GM23338 (cell line): ENCODE data around the gene PLEKHH3. TPM values are rescaled to one million over a fixed set of nuclear protein-coding genes. Genes with fewer than 3 reads are reported as not detected.

Experiments
- ATAC-seq: fragments of 200-7000 bp; cut with Tn5 transposase; 3 replicates; pipeline ENCODE4 v1.9.1; 2020
- DNase-seq: peaks from one replicate; pipeline ENCODE4 v3.0.0-alpha.2; 2015; ENCODE audit warnings: low spot score
- H2AFZ ChIP-seq: fragments of 200-600 bp; sonication (generic); 2 replicates; pipeline ENCODE4 v1.8.0; 2016; ENCODE audit warnings: antibody characterized with exemption, mild to moderate bottlenecking, moderate library complexity
- H3F3A ChIP-seq: fragments of 200-600 bp; sonication (generic); replicated peaks from 2 replicates; pipeline ENCODE4 v1.8.0; 2017; ENCODE audit warnings: antibody characterized with exemption, mixed run types, low read depth
- H3K27ac ChIP-seq: fragments of 200-600 bp; sonication (generic); 2 replicates; pipeline ENCODE4 v1.6.1; 2016; ENCODE audit warnings: low read depth
- H3K27me3 ChIP-seq: fragments of 200-600 bp; sonication (generic); 2 replicates; pipeline ENCODE4 v1.8.0; 2016; ENCODE audit warnings: mild to moderate bottlenecking, mixed run types, moderate library complexity; ENCODE audit not compliant: insufficient read depth
- H3K36me3 ChIP-seq: fragments of 200-600 bp; sonication (generic); 2 replicates; pipeline ENCODE4 v1.8.0; 2016; ENCODE audit warnings: mild to moderate bottlenecking; ENCODE audit not compliant: insufficient read depth
- H3K4me1 ChIP-seq: fragments of 200-600 bp; sonication (generic); 2 replicates; pipeline ENCODE4 v1.8.0; 2016; ENCODE audit warnings: mild to moderate bottlenecking, moderate library complexity; ENCODE audit not compliant: insufficient read depth
- H3K4me2 ChIP-seq: fragments of 200-600 bp; sonication (generic); 2 replicates; pipeline ENCODE4 v1.7.1; 2017; ENCODE audit warnings: mixed run types
- H3K4me3 ChIP-seq: fragments of 200-600 bp; sonication (generic); 2 replicates; pipeline ENCODE4 v1.6.1; 2016; ENCODE audit warnings: mixed run types
- H3K79me2 ChIP-seq: fragments of 200-600 bp; sonication (generic); replicated peaks from 2 replicates; pipeline ENCODE4 v1.8.0; 2017; ENCODE audit warnings: mild to moderate bottlenecking; ENCODE audit not compliant: insufficient read depth
- H3K9me2 ChIP-seq: fragments of 200-600 bp; sonication (generic); 2 replicates; pipeline ENCODE4 v1.8.0; 2017; ENCODE audit not compliant: insufficient read depth
- H4K20me1 ChIP-seq: fragments of 200-600 bp; sonication (generic); replicated peaks from 2 replicates; pipeline ENCODE4 v1.8.0; 2017; ENCODE audit warnings: mild to moderate bottlenecking; ENCODE audit not compliant: insufficient read depth
- H3K27ac Mint-ChIP-seq: 2 replicates; pipeline ENCODE4 v1.8.0; 2020; ENCODE audit warnings: inconsistent platforms, mild to moderate bottlenecking, moderate library complexity, mixed read lengths
- H3K27me3 Mint-ChIP-seq: 3 replicates; pipeline ENCODE4 v1.8.0; 2022; ENCODE audit warnings: low read depth, mild to moderate bottlenecking, moderate library complexity, mixed read lengths, inconsistent platforms; ENCODE audit not compliant: insufficient read depth, poor library complexity
- H3K36me3 Mint-ChIP-seq: 3 replicates; pipeline ENCODE4 v1.8.0; 2021; ENCODE audit warnings: low read depth, mild to moderate bottlenecking, inconsistent platforms, moderate library complexity, mixed read lengths
- H3K4me1 Mint-ChIP-seq: 3 replicates; pipeline ENCODE4 v1.8.0; 2020; ENCODE audit warnings: mild to moderate bottlenecking, inconsistent platforms, mixed read lengths
- H3K4me3 Mint-ChIP-seq: 3 replicates; pipeline ENCODE4 v1.8.0; 2021; ENCODE audit warnings: moderate library complexity, mild to moderate bottlenecking, inconsistent platforms, mixed read lengths
- H3K9me3 Mint-ChIP-seq: 3 replicates; pipeline ENCODE4 v1.8.0; 2020; ENCODE audit warnings: moderate library complexity, mild to moderate bottlenecking, inconsistent platforms, mixed read lengths
- EZH2 ChIP-seq: fragments of 200-600 bp; sonication (generic); IDR thresholded peaks from one replicate; pipeline ENCODE4 v1.8.0; 2017; ENCODE audit warnings: antibody characterized with exemption, mild to moderate bottlenecking, low read depth; ENCODE audit not compliant: unreplicated experiment
- EZH2phosphoT487 ChIP-seq: fragments of 200-600 bp; sonication (generic); IDR thresholded peaks from one replicate; pipeline ENCODE4 v1.8.1; 2018; ENCODE audit warnings: antibody characterized with exemption; ENCODE audit not compliant: unreplicated experiment
- JUNB ChIP-seq: IDR thresholded peaks from one replicate; pipeline ENCODE4 v1.6.1; 2016; ENCODE audit warnings: antibody characterized with exemption; ENCODE audit not compliant: unreplicated experiment
- NANOG ChIP-seq: IDR thresholded peaks from 2 replicates; pipeline ENCODE4 v1.6.1; 2016; ENCODE audit warnings: antibody characterized with exemption, borderline replicate concordance
- POLR2AphosphoS5 ChIP-seq: IDR thresholded peaks from 2 replicates; pipeline ENCODE4 v1.6.1; 2016; ENCODE audit warnings: antibody characterized with exemption, low read depth
- polyA plus RNA-seq: library from polyadenylated mRNA; unstranded; fragments of >200 nt; fragmentation: Nextera tagmentation; extraction: Ambion mirVana; gene quantifications from 2 replicates; pipeline ENCODE4 v1.2.1, GENCODE V29; 2016
- total RNA-seq: library from RNA; depleted of rRNA; stranded (reverse); fragments of >200 nt; shearing (Covaris generic); gene quantifications from 2 replicates; pipeline ENCODE4 v1.2.3, GENCODE V29; 2014
- TF ChIP-seq, protein P1 (sequence below): IDR thresholded peaks from 2 replicates; pipeline ENCODE4 v1.6.1; 2016; ENCODE audit warnings: antibody characterized with exemption
- TF ChIP-seq, protein P2 (sequence below): fragments of 250-450 bp; sonication (Bioruptor Pico); IDR thresholded peaks from 2 replicates; pipeline ENCODE4 v1.5.0; 2020; ENCODE audit warnings: mild to moderate bottlenecking, moderate library complexity

Gene PLEKHH3
- total and polyA plus RNA-seq, 2 experiments from 2014 or later = 10.9 to 24.2 TPM

DNA sequence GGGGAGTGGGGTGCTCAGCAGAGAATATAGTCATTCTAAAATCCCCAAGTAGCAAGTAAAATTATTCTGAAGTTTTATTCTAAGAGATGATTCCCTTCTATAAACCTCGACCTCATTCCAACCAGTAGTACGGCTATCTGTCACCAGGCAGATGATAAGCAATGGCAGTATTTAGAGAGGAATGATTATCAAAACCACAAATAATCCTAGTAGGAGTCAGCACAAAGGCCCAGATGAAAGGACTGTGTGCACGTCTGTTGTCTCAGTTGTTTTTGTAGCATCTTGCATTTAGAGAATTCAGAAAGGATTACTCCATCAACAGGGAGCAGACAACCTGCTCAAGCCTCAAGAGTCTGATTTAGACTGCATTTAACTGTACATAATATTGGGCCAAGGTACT, 46.8 kb upstream of the PLEKHH3 start:
- Mint-ChIP-seq H3K4me1 (no peaks in the 10 kb centered on the region), H3K9me3 (no peaks in the 10 kb centered on the region), H3K27ac (no peak overlapping the region), H3K36me3 (peaks cover 32% of the 10 kb centered on the region), H3K4me3 (no peak overlapping the region), H3K27me3 (no peaks in the 10 kb centered on the region)
- Histone ChIP-seq H3K27me3 (no peaks in the 10 kb centered on the region), H3K4me1 (no peaks in the 10 kb centered on the region), H3K4me2 (no peak overlapping the region), H3K4me3 (no peak overlapping the region), H3K36me3 (peaks cover 6% of the 10 kb centered on the region), H4K20me1 (0 out of 2 replicates have a peak, but pooled peaks cover 6% of the 10 kb centered on the region), H3F3A (no peaks in the 10 kb centered on the region), H3K27ac (no peak overlapping the region), H3K9me2 (no peaks in the 10 kb centered on the region), H2AFZ (no peak overlapping the region), H3K79me2 (no peaks in the 10 kb centered on the region)
- DNase-seq (no peak), ATAC-seq (no peak)
- TF ChIP-seq EZH2phosphoT487 (no peak), JUNB (no peak), NANOG (no peak), POLR2AphosphoS5 (no peak), EZH2 (no peak)
- TF ChIP-seq, protein P1, sequence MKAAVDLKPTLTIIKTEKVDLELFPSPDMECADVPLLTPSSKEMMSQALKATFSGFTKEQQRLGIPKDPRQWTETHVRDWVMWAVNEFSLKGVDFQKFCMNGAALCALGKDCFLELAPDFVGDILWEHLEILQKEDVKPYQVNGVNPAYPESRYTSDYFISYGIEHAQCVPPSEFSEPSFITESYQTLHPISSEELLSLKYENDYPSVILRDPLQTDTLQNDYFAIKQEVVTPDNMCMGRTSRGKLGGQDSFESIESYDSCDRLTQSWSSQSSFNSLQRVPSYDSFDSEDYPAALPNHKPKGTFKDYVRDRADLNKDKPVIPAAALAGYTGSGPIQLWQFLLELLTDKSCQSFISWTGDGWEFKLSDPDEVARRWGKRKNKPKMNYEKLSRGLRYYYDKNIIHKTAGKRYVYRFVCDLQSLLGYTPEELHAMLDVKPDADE = no peak
- TF ChIP-seq, protein P2, sequence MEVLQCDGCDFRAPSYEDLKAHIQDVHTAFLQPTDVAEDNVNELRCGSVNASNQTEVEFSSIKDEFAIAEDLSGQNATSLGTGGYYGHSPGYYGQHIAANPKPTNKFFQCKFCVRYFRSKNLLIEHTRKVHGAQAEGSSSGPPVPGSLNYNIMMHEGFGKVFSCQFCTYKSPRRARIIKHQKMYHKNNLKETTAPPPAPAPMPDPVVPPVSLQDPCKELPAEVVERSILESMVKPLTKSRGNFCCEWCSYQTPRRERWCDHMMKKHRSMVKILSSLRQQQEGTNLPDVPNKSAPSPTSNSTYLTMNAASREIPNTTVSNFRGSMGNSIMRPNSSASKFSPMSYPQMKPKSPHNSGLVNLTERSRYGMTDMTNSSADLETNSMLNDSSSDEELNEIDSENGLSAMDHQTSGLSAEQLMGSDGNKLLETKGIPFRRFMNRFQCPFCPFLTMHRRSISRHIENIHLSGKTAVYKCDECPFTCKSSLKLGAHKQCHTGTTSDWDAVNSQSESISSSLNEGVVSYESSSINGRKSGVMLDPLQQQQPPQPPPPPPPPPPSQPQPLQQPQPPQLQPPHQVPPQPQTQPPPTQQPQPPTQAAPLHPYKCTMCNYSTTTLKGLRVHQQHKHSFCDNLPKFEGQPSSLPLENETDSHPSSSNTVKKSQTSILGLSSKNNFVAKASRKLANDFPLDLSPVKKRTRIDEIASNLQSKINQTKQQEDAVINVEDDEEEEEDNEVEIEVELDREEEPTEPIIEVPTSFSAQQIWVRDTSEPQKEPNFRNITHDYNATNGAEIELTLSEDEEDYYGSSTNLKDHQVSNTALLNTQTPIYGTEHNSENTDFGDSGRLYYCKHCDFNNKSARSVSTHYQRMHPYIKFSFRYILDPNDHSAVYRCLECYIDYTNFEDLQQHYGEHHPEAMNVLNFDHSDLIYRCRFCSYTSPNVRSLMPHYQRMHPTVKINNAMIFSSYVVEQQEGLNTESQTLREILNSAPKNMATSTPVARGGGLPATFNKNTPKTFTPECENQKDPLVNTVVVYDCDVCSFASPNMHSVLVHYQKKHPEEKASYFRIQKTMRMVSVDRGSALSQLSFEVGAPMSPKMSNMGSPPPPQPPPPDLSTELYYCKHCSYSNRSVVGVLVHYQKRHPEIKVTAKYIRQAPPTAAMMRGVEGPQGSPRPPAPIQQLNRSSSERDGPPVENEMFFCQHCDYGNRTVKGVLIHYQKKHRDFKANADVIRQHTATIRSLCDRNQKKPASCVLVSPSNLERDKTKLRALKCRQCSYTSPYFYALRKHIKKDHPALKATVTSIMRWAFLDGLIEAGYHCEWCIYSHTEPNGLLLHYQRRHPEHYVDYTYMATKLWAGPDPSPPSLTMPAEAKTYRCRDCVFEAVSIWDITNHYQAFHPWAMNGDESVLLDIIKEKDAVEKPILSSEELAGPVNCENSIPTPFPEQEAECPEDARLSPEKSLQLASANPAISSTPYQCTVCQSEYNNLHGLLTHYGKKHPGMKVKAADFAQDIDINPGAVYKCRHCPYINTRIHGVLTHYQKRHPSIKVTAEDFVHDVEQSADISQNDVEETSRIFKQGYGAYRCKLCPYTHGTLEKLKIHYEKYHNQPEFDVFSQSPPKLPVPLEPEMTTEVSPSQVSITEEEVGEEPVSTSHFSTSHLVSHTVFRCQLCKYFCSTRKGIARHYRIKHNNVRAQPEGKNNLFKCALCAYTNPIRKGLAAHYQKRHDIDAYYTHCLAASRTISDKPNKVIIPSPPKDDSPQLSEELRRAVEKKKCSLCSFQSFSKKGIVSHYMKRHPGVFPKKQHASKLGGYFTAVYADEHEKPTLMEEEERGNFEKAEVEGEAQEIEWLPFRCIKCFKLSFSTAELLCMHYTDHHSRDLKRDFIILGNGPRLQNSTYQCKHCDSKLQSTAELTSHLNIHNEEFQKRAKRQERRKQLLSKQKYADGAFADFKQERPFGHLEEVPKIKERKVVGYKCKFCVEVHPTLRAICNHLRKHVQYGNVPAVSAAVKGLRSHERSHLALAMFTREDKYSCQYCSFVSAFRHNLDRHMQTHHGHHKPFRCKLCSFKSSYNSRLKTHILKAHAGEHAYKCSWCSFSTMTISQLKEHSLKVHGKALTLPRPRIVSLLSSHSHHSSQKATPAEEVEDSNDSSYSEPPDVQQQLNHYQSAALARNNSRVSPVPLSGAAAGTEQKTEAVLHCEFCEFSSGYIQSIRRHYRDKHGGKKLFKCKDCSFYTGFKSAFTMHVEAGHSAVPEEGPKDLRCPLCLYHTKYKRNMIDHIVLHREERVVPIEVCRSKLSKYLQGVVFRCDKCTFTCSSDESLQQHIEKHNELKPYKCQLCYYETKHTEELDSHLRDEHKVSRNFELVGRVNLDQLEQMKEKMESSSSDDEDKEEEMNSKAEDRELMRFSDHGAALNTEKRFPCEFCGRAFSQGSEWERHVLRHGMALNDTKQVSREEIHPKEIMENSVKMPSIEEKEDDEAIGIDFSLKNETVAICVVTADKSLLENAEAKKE (CRISPR knock-in tag) = no peak
